ES-I3 (cell line): ENCODE results near the gene COG2.
A peak's percentile ranks its signal among the peaks of the same experiment; 100 is the strongest.
"Not testable (repeated sequence)": the region's sequence is repeated elsewhere in the genome, so short reads cannot be mapped to it uniquely, and the experiment has no call there.

Experiments used
- H3K36me3 ChIP-seq: 2 replicates; pipeline ENCODE4 v1.6.1; 2013; ENCODE audit warnings: mild to moderate bottlenecking, low read length, control low read depth, moderate library complexity; ENCODE audit not compliant: insufficient read depth
- H3K4me1 ChIP-seq: 2 replicates; pipeline ENCODE4 v1.6.1; 2013; ENCODE audit warnings: mild to moderate bottlenecking, control low read depth, low read length; ENCODE audit not compliant: insufficient read depth
- H3K9ac ChIP-seq: 2 replicates; pipeline ENCODE4 v1.6.1; 2013; ENCODE audit warnings: low read depth, mild to moderate bottlenecking, low read length, moderate library complexity
- H3K9me3 ChIP-seq: 2 replicates; pipeline ENCODE4 v1.6.1; 2013; ENCODE audit warnings: mild to moderate bottlenecking, low read length, moderate library complexity; ENCODE audit not compliant: control insufficient read depth, insufficient read depth

The COG2 gene, protein sequence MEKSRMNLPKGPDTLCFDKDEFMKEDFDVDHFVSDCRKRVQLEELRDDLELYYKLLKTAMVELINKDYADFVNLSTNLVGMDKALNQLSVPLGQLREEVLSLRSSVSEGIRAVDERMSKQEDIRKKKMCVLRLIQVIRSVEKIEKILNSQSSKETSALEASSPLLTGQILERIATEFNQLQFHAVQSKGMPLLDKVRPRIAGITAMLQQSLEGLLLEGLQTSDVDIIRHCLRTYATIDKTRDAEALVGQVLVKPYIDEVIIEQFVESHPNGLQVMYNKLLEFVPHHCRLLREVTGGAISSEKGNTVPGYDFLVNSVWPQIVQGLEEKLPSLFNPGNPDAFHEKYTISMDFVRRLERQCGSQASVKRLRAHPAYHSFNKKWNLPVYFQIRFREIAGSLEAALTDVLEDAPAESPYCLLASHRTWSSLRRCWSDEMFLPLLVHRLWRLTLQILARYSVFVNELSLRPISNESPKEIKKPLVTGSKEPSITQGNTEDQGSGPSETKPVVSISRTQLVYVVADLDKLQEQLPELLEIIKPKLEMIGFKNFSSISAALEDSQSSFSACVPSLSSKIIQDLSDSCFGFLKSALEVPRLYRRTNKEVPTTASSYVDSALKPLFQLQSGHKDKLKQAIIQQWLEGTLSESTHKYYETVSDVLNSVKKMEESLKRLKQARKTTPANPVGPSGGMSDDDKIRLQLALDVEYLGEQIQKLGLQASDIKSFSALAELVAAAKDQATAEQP

DNA sequence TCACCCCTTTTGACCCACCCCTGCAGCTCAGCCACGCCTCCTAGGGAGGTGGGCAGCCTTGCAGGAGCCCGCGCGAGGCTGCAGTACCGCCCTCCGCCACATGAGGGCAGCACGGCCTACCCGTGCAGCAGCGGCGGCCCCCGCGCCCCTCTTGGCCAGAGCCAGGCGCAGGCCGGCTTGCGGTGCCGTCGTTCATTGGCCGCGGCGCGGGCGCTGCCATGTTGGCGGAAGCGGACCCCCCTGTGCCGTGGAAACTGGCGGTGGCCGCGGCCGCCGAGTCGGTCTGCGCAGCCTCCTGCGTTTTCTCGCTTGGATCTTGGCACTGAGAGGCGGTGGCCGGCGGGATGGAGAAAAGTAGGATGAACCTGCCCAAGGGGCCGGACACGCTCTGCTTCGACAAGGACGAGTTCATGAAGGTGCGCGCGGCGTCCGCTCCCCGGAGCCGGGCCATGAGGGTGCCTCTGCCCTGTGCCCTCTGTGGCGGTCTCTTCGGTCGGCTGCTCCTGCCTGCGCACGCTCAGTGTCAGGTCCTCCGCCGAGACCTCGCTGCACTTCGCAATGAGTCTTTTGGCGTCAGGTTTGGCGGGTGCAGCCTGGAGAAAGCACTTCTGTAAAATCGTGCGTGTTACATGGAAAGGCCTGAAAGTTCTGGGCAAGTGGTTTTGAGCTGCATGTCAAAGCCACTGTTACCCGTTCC is at the start of gene COG2:
Gene COG2 (plus strand): TSS at position 219 of the 697 bp plus-strand sequence. CDS start 126 bp downstream, at position 345.
- Histone ChIP-seq H3K9ac (peak within 1 kb of the TSS; percentile 85), H3K9me3 (no peaks in the 10 kb centered on the region), H3K36me3 (no peaks in the 10 kb centered on the region; the same call in 1 of the 2 replicates), H3K4me1 (peaks cover 11% of the 10 kb centered on the region; the same call in 1 of the 2 replicates)

DNA sequence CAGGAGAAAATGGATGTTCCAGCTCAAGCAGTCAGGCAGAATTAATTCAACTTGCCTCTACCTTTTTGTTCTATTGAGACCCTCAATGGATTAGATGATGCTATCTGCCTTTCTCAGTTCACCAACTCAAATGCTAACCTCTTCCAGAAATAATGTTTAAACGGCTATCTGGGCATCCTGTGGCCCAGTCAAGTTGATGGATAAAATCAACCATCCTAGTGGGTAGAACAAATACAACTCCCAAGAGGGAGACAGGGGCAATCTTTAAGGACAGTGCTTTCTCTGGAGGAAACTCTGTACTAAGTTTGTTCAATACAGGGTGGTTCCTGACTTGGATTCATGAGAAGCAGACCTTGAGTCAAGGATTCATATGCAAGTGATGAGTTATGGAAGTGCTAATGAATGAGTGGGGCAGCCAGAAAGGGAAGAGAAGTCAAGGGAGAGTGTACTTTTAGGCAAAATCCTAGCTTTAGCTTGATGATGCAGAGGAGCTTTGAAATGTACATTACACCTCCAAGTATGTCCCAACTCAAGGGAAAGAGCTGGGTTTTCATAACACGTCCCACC is 49.4 kb upstream of the COG2 start:
- no peaks in the 10 kb centered on the region for H3K36me3 ChIP-seq
- no peaks in the 10 kb centered on the region for H3K4me1 ChIP-seq
- H3K9ac ChIP-seq = no peak overlapping the region
- 0 out of 2 replicates have a peak, but pooled peaks cover 3% of the 10 kb centered on the region for H3K9me3 ChIP-seq

DNA sequence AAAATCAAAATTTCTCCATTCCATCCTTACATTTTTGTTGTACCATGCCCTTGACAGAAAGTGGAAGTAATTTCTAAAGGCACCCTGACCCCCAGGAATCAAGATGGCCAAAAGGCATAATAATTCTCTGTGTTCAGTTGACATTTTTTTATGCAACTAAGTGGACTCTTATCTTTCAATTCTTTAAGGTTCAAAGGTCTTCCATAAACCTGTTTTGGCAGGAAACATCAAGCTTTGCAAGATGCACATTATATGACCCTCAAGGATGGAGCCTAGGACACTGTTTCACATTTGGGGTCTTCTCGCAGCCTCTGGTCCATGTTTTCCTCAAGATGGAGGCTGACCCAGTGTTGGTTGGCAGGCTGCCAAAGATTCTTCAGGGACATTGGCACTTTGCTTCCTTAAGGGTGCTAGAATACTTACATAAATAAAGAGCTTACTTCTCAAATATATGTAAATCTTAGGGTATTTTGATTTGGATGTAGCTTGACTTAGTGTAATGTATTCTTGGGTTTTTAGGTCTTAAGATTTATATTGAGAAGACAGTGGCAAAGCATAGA is 48.0 kb upstream of the COG2 start:
- Histone ChIP-seq H3K9ac (no peak overlapping the region), H3K4me1 (no peaks in the 10 kb centered on the region), H3K36me3 (no peaks in the 10 kb centered on the region)

DNA sequence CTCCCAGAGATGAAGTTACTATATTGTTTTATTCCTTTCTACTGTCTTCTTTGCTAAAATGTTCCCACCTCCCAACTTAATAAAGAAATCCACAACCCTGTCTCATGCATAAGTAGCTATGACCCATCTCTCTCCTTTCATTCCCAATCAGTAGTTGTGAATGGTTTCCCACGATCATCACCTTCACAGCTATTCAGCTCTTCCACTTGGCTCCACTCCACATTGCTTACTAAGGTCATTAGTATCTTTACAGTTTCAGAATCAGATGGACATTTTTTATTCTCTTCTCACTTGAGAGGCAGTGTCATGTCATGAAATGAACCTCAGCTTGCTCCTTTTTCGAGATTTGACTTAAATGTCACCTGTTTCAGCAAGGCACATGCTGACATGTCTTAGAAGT is 47.1 kb upstream of the COG2 start:
- Histone ChIP-seq H3K4me1 (no peaks in the 10 kb centered on the region), H3K9ac (no peak overlapping the region), H3K36me3 (no peaks in the 10 kb centered on the region), H3K9me3 (peaks cover 19% of the 10 kb centered on the region)

More for the DNA sequence above, 48.0 kb upstream of the COG2 start:
- H3K9me3 ChIP-seq = peaks cover 14% of the 10 kb centered on the region

DNA sequence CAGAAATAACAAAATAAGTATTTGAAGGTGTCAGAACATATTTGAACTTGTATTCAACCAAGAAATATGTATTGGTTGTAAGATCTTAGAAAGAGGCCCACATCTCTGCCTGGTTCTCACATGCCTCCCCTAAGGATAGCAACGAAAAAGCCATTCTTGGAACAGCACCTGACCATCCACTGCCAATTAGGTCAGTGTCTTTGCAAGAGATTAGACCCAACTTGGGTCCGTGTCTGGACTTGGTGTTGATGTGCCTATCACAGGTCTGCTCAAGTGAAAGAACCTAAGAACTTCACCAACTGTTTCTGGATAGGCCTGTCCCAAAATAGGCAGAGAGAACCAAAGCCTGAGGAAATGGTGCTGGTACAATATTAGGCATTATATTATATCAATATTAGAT is 46.0 kb upstream of the COG2 start:
- Histone ChIP-seq H3K36me3 (no peaks in the 10 kb centered on the region), H3K4me1 (no peaks in the 10 kb centered on the region), H3K9me3 (peaks cover 19% of the 10 kb centered on the region), H3K9ac (no peak overlapping the region)

DNA sequence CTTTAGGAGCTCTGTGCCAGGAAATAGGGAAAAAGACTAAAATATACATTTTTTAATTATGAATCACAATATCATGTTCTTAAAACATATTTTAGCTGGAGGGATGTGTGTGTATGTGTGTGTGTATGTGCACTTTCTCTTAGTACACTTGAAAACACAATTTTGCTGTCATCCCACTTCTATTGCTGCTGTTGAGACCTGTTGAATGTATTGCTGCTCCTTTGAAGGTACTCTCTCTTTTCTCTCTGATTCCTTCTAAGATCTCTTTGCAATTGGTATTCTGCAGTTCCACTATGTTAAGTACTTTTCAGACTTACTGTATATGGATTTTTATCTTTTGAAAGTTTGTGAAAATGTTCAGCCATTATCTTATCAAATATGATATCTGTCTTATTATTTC is 43.5 kb upstream of the COG2 start:
- no peaks in the 10 kb centered on the region for H3K36me3 ChIP-seq
- H3K9ac ChIP-seq = no peak overlapping the region
- peaks cover 16% of the 10 kb centered on the region for H3K9me3 ChIP-seq
- no peaks in the 10 kb centered on the region for H3K4me1 ChIP-seq

DNA sequence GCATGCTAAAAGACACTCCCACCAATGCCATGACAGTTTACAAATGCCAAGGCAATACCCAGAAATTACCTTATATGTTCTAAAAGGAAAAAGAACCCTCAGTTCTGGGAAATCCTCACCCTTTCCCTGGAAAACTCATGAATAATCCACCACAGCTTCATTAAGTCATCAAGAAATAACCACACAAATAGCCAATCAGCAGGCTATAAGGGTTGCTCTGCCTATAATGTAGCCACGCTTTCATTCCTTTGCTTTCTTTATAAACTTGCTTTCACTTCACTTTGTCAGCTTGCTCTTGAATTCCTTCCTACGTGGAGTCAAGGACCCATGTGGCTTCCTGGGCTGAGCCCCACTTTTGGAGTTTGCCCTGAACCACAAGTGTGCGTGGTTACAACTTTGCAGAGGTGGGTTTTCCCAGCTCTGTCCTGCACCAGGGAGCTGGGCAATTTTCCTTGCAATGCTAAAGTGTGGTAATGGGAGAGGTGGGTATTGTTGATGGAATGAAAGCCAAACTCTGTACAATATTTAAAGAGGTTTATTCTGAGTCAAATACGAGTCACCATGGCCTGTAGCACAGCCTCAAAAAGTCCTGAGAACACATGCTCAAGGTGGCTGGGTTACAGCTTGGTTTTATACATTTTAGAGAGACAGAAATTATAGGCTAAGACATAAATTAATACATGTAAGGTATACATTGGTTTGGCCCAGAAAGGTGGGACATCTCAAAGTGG is 42.2 kb upstream of the COG2 start:
- Histone ChIP-seq H3K36me3 (no peaks in the 10 kb centered on the region), H3K4me1 (no peaks in the 10 kb centered on the region), H3K9me3 (peaks cover 16% of the 10 kb centered on the region), H3K9ac (no peak overlapping the region)

DNA sequence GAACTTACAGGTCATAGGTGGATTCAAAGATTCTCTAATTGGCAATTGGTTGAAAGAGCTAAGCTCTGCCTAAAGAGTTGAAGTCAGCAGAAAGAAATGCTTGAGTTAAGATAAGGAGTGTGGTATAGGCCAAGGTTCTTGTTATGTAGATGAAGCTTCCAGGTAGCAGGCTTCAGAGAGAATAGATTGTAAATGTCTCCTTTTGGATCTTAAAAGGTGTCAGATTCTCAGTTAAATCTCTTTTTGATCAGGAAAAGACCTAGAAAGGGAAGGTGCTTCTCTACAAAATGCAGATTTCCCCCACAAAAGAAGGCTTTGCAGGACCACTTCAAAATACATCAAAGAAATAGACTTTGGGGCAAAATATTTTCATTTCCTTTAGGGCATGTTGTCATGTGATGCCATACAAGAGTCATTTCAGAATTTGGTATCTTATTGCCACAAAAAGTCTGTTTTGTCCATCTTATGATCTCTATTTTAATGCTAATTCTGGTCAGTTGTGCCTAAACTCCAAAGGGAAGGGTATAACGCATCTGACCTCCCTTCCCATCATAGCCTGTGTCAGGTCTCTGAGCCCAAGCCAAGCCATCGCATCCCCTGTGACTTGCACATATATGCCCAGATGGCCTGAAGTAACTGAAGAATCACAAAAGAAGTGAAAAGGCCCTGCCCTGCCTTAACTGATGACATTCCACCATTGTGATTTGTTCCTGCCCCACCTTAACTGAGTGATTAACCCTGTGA is 41.5 kb upstream of the COG2 start:
- H3K9ac ChIP-seq, H3K4me1 ChIP-seq, H3K36me3 ChIP-seq: not testable (repeated sequence)
- H3K9me3 ChIP-seq = peaks cover 16% of the 10 kb centered on the region

DNA sequence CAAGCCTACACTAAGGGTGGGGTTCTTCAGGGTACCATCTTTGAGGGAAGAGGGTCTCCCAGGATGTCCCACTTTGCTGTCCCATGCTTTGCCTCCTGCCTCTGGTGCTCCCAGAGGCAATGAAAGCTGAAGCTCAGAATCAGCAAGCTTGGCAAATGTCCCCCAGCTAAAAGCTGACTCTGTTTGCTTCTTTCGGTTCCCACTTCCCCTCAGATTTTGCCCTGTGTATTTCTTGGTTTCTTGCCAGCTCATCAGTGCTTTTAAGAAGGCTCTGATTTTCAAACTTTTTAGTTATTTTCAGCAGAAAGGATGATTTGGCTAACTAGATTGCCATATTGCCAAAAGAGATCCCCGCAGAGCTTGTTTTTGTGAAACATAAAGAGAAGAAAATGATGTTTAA is 33.1 kb upstream of the COG2 start:
- Histone ChIP-seq H3K36me3 (no peaks in the 10 kb centered on the region), H3K4me1 (no peaks in the 10 kb centered on the region), H3K9me3 (no peaks in the 10 kb centered on the region), H3K9ac (no peak overlapping the region)

DNA sequence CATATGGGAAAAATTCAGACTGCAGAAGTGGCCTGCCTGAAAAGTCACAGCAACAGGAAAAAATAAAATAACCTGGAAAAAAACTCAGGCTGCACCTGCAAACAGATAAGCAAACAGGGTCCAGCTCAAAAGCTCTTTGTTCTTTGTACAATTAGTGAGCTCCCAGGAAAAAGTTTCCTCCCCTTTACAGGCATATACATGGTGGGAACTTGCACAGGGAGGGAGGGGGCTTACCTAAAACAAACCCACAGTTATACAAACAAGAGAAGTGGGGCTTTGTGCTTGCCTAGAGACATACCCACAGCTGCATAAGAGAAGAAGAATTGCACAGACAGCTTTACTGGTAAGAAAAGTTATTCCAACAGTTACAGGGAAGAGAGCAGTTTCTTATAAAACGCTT is 31.7 kb upstream of the COG2 start:
- H3K36me3 ChIP-seq = no peaks in the 10 kb centered on the region
- no peak overlapping the region for H3K9ac ChIP-seq
- peaks cover 3% of the 10 kb centered on the region; the same call in 1 of the 2 replicates for H3K9me3 ChIP-seq
- no peaks in the 10 kb centered on the region for H3K4me1 ChIP-seq

DNA sequence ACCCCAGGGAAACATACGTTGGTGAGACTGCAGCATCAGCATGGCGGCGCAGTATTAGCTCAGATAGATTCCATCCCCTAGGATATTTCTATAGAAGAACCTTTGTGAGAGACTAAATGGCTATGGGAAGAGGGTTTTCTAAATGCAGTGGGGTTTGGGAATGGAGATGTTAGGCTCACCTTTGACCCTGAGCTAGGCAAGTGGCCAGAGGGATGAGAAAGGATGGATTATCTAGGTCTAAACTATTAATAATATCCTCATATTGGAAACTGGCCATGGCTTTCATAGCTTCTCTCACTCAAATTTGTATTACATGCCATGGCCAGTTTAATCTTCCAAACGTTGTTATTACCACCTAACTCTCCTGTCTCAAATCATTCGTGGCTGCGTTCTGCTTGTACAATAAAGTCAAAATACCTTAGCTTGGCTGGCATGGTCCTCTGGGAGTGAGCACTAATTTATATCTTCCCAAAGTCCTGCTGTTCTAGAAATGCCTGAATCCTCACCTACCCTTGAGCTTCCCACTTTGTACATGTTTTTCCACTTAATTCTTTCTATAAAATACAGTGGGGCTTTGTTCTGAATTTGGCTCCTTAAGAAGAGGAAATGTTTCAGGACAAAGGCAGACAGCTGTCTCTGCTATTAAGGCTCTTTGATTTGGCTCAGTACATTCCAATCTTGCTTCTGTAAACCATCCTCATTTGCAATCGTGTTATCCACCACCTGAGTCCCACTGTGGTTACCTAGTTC is 31.0 kb upstream of the COG2 start:
- Histone ChIP-seq H3K9me3 (peaks cover 3% of the 10 kb centered on the region; the same call in 1 of the 2 replicates), H3K9ac (no peak overlapping the region), H3K36me3 (no peaks in the 10 kb centered on the region), H3K4me1 (no peaks in the 10 kb centered on the region)

DNA sequence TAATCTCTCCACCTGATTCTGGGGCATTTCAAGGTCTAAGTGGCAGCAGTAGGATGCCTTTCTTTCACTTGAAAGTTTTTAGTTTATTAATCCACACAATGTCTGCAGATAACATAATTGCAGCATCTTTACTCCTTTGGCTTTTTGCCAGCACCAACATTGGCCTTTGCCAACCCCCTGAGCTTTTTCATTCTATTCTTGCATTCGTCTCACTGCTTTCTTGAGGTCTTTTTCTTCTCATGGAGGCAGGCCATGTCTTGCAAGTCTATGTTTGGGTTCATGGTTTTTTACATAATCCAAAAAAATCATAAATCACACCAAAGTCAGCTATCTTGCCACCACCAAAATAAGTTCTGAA is 30.4 kb upstream of the COG2 start:
- Histone ChIP-seq H3K9ac (no peak overlapping the region), H3K4me1 (no peaks in the 10 kb centered on the region), H3K9me3 (peaks cover 3% of the 10 kb centered on the region; the same call in 1 of the 2 replicates), H3K36me3 (no peaks in the 10 kb centered on the region)
